Activated CD8-positive, alpha-beta memory T cell treated with anti-CD3 and anti-CD28 coated beads, Interleukin-2, amount 50 U/mL, for 24 hours (primary cell): ENCODE measurements around the gene RNASEL.
"Not testable (repeated sequence)": the region's sequence is repeated elsewhere in the genome, so short reads cannot be mapped to it uniquely, and the experiment has no call there.

Experiments used
- DNase-seq: peaks from one replicate; pipeline ENCODE4 v3.0.0-alpha.2; 2020; ENCODE audit errors: extremely low read depth

Gene RNASEL

GRCh38 chr1:182563095-182563494, 26.0 kb downstream of the RNASEL start:
- DNase-seq, result no peak

GRCh38 chr1:182561456-182561855, 27.6 kb downstream of the RNASEL start:
- no peak for DNase-seq

GRCh38 chr1:182560392-182560984, 28.6 kb downstream of the RNASEL start:
- DNase-seq, result no peak

- no peak for DNase-seq
These were observed 32.8 kb downstream of the RNASEL start for GRCh38 chr1:182556279-182556678.

GRCh38 chr1:182555493-182555892, 33.6 kb downstream of the RNASEL start:
- no peak for DNase-seq

- DNase-seq, result no peak
These were observed 36.5 kb downstream of the RNASEL start for GRCh38 chr1:182552527-182552926.

- no peak for DNase-seq
These were observed 39.2 kb downstream of the RNASEL start for GRCh38 chr1:182549811-182550210.

GRCh38 chr1:182549346-182549745, 39.7 kb downstream of the RNASEL start:
- no peak for DNase-seq

GRCh38 chr1:182533896-182534295, 55.2 kb downstream of the RNASEL start:
- DNase-seq, result no peak

GRCh38 chr1:182528206-182528605, 60.9 kb downstream of the RNASEL start:
- not testable (repeated sequence) for DNase-seq

- no peak for DNase-seq
These were observed 61.4 kb downstream of the RNASEL start for GRCh38 chr1:182527680-182528079.

GRCh38 chr1:182525342-182525741, 63.7 kb downstream of the RNASEL start:
- DNase-seq, result no peak
